ENCODE measurements around the gene PPM1L.

The PPM1L gene

DNA sequence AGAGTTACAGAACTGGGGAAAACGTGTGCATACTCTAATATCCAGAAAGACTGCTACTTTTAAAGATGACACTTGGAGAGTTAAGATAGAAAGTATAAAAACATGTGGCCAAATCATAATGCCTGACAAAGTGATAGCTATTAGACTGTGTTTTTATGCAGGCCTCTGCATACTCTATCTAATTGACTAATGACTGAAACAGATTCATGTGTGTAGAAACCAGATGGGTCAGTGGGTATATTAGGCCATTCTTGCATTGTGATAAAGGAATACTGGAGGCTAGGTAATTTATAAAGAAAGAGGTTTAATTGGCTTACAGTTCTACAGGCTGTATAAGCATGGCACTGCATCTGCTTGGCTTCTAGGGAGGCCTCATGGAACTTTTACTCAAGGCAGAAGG is 71.5 kb downstream of the PPM1L start:
- DNase-seq (ENCODE audit: low read depth in 1 of 2, low spot score in 1 of 2): no peak
- TF ChIP-seq GABPA (IDR thresholded peaks at IDR 0.05; ENCODE audit: low read depth) (no peak), SPI1 (IDR thresholded peaks at IDR 0.05; ENCODE audit: borderline replicate concordance, low read depth) (no peak)
- TF ChIP-seq, protein P1, sequence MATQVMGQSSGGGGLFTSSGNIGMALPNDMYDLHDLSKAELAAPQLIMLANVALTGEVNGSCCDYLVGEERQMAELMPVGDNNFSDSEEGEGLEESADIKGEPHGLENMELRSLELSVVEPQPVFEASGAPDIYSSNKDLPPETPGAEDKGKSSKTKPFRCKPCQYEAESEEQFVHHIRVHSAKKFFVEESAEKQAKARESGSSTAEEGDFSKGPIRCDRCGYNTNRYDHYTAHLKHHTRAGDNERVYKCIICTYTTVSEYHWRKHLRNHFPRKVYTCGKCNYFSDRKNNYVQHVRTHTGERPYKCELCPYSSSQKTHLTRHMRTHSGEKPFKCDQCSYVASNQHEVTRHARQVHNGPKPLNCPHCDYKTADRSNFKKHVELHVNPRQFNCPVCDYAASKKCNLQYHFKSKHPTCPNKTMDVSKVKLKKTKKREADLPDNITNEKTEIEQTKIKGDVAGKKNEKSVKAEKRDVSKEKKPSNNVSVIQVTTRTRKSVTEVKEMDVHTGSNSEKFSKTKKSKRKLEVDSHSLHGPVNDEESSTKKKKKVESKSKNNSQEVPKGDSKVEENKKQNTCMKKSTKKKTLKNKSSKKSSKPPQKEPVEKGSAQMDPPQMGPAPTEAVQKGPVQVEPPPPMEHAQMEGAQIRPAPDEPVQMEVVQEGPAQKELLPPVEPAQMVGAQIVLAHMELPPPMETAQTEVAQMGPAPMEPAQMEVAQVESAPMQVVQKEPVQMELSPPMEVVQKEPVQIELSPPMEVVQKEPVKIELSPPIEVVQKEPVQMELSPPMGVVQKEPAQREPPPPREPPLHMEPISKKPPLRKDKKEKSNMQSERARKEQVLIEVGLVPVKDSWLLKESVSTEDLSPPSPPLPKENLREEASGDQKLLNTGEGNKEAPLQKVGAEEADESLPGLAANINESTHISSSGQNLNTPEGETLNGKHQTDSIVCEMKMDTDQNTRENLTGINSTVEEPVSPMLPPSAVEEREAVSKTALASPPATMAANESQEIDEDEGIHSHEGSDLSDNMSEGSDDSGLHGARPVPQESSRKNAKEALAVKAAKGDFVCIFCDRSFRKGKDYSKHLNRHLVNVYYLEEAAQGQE (IDR thresholded peaks at IDR 0.05; ENCODE audit: insufficient replicate concordance, low read depth): no peak
- Histone ChIP-seq H3K4me3 (replicated peaks; ENCODE audit: insufficient read depth, low read length) (no peak overlapping the region), H3K27me3 (ENCODE audit: insufficient read depth, poor library complexity, severe bottlenecking) (no peaks in the 10 kb centered on the region), H3K27ac (replicated peaks) (no peak overlapping the region)

DNA sequence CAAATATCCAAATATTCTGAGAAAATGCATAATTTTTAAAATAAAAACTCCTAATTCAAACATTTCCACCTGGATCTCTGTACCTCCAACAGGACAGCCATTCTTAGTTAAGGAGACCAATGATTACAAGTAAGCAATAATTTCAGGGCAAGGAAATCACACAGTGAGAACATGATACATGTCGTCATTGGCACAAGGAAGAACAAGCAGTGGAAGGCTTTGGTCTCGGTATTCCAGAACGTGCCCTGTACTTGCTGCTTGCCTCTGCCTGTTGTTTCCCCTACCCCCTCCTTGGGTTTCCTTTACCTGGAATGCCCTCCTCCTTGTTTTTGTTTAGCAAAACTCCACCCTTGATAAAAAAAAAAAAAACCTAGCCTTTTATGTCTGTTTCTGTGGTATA is 72.8 kb downstream of the PPM1L start:
- no peaks in the 10 kb centered on the region for H3K27me3 ChIP-seq (ENCODE audit: insufficient read depth, poor library complexity, severe bottlenecking)
- DNase-seq (ENCODE audit: low read depth in 1 of 2, low spot score in 1 of 2): no peak
- no peak overlapping the region for H3K27ac ChIP-seq (replicated peaks)
- TF ChIP-seq GABPA (IDR thresholded peaks at IDR 0.05; ENCODE audit: low read depth) (no peak), SPI1 (IDR thresholded peaks at IDR 0.05; ENCODE audit: borderline replicate concordance, low read depth) (no peak), POLR2AphosphoS5 (IDR thresholded peaks at IDR 0.05; ENCODE audit: low read depth) (no peak)
- TF ChIP-seq, protein P2, sequence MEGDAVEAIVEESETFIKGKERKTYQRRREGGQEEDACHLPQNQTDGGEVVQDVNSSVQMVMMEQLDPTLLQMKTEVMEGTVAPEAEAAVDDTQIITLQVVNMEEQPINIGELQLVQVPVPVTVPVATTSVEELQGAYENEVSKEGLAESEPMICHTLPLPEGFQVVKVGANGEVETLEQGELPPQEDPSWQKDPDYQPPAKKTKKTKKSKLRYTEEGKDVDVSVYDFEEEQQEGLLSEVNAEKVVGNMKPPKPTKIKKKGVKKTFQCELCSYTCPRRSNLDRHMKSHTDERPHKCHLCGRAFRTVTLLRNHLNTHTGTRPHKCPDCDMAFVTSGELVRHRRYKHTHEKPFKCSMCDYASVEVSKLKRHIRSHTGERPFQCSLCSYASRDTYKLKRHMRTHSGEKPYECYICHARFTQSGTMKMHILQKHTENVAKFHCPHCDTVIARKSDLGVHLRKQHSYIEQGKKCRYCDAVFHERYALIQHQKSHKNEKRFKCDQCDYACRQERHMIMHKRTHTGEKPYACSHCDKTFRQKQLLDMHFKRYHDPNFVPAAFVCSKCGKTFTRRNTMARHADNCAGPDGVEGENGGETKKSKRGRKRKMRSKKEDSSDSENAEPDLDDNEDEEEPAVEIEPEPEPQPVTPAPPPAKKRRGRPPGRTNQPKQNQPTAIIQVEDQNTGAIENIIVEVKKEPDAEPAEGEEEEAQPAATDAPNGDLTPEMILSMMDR (IDR thresholded peaks at IDR 0.05; ENCODE audit: insufficient read depth, low read length): no peak
- TF ChIP-seq, protein P1 (IDR thresholded peaks at IDR 0.05; ENCODE audit: insufficient replicate concordance, low read depth): no peak
- H3K4me3 ChIP-seq (replicated peaks; ENCODE audit: insufficient read depth, low read length): no peak overlapping the region

GRCh38 chr3:160829486-160830009 is 73.5 kb downstream of the PPM1L start:
- TF ChIP-seq, protein P2 (IDR thresholded peaks at IDR 0.05; ENCODE audit: insufficient read depth, low read length): no peak
- TF ChIP-seq, protein P1 (IDR thresholded peaks at IDR 0.05; ENCODE audit: insufficient replicate concordance, low read depth): no peak
- TF ChIP-seq POLR2AphosphoS5 (IDR thresholded peaks at IDR 0.05; ENCODE audit: low read depth): no peak
- no peak for TF ChIP-seq GABPA (IDR thresholded peaks at IDR 0.05; ENCODE audit: low read depth)
- TF ChIP-seq SPI1 (IDR thresholded peaks at IDR 0.05; ENCODE audit: borderline replicate concordance, low read depth): no peak
- no peak for DNase-seq (ENCODE audit: low read depth in 1 of 2, low spot score in 1 of 2)
- Histone ChIP-seq H3K27ac (replicated peaks) (no peak overlapping the region), H3K27me3 (ENCODE audit: insufficient read depth, poor library complexity, severe bottlenecking) (no peaks in the 10 kb centered on the region), H3K4me3 (replicated peaks; ENCODE audit: insufficient read depth, low read length) (no peak overlapping the region)
